ENCODE results near the gene TAS2R40.

The TAS2R40 gene

GRCh38 chr7:143221286-143221685 is 551 bp upstream of the TAS2R40 start:
- H3K27ac ChIP-seq: no peak overlapping the region
- H3K4me3 ChIP-seq: no peak overlapping the region

GRCh38 chr7:143222782-143223181 is 945 bp downstream of the TAS2R40 start:
- peak overlapping the region in 7 of 21 experiments; percentile 3 to 49 (median 13) for H3K27ac ChIP-seq

DNA sequence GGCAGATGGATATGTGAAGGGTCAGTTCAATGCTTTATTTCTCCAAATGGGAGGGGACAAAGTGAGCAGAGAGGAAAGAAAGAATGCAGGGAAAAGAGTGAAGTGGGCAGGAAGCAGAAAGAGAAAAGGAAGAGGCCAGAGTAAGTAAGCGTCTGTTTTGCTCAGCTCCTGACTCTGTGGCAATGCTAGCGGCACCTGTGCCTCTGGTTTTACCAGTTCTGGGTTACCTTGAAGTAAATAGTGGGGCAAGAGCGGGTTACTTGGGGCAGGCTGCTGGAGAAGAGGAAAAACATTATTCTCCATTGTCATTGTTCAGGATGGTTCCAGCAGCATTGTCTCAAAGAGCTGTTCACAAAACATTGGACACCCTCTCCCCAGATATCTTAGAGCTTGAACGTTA is 1.9 kb downstream of the TAS2R40 start:
- peak overlapping the region in 2 of 21 experiments; percentile 3 to 42 for H3K27ac ChIP-seq
- H3K4me3 ChIP-seq: no peak overlapping the region

More at GRCh38 chr7:143222782-143223181, 945 bp downstream of the TAS2R40 start:
- H3K4me3 ChIP-seq: no peak overlapping the region

- Histone ChIP-seq H3K4me3 (no peak overlapping the region), H3K27ac (no peak overlapping the region)
Measured at GRCh38 chr7:143225047-143225446, 3.2 kb downstream of the TAS2R40 start.

DNA sequence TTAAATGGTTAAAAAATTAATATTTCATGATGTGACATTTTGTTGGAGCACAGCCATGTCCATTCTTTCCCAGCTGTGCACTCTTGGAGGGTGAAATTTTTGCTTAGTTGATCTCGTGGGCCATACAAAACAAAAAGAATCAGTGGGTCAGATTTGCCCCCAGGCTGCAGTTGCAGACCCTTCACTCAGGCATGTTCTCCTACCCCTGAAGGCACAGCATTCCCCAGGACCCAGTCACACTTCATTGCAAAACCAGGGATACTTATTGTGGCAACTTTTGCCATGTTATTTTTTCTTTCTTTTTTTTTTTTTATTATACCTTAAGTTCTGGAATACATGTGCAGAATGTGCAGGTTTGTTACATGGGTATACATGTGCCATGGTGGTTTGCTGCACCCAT is 6.0 kb downstream of the TAS2R40 start:
- H3K4me3 ChIP-seq: no peak overlapping the region
- no peak overlapping the region for H3K27ac ChIP-seq

DNA sequence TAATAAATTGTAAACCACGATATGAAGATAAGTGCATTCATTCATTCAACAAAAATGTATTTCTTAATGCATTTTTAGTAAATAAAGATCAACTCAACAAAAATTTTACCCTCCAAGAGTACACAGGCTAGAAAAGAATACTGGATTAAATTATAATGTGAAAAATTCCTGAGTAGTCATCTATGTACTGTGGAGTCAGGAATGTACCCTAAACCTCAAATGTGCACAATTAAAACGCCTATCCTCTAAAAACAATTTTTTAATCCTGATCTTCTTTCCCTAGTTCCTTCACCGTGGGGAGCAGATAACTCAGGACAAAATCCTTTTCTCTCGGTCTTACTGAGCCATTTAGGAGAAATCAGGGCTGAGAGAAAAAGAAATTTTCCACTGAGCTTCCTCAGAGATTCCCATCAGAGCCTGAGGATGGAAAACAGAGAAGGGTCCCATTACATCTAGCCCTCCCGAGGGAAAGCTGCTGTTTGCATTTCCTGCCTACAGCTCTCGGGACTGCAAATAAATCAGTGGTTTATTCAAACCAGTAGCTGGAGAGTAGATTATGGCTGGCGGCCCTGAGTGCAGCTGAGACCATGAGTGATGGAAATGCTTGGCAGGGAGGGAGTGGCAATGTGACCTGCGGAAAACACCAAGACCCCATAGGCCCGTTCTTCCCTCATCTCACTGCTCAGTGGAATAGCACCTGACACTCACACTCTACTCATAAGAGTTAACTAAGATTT is 7.4 kb downstream of the TAS2R40 start:
- Histone ChIP-seq H3K4me3 (no peak overlapping the region), H3K27ac (peak overlapping the region in 4 of 21 experiments; percentile 7 to 54 (median 40))

DNA sequence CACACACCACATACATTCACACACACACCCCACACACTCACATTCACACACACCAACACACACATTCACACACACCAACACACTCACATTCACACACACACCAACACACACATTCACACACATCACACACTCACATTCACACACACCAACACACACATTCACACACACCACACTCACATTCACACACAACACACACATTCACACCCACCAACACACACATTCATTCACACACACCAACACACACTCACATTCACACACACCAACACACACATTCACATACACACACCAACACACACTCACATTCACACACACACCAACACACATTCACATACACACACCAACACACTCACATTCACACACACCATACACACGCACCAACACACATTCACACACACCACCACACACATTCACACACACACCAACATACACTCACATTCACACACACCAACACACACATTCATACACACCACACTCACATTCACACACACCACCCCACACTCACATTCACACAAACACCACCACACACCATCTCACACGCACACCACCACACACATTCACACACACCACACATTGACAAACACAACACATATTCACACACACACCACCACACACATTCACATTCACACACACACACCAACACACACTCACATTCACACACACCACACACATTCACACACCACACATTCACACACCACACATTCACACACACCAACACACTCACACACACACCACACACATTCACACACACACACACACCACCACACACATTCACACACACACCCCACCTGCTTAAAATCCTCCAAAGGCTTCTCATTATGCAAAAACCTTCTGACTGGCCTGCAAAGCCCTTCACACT is 9.0 kb downstream of the TAS2R40 start:
- H3K4me3 ChIP-seq: no peak overlapping the region
- no peak overlapping the region for H3K27ac ChIP-seq

GRCh38 chr7:143233816-143234532 is 12.1 kb downstream of the TAS2R40 start:
- H3K27ac ChIP-seq: no peak overlapping the region
- H3K4me3 ChIP-seq: no peak overlapping the region

DNA sequence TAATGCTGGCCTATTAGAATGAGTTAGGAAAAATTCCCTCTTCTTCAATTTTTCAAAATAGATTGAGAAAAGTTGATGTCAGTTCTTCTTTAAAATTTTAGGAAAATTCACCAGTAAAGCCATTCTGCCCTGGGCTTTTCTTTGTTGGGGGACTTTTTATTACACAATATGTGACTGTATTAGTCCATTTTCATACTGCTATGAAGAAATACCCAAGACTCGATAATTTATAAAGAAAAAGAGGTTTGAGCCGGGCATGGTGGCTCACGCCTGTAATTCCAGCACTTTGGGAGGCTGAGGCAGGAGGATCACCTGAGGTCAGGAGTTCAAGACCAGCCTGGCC is 12.7 kb downstream of the TAS2R40 start:
- Histone ChIP-seq H3K4me3 (no peak overlapping the region), H3K27ac (no peak overlapping the region)

DNA sequence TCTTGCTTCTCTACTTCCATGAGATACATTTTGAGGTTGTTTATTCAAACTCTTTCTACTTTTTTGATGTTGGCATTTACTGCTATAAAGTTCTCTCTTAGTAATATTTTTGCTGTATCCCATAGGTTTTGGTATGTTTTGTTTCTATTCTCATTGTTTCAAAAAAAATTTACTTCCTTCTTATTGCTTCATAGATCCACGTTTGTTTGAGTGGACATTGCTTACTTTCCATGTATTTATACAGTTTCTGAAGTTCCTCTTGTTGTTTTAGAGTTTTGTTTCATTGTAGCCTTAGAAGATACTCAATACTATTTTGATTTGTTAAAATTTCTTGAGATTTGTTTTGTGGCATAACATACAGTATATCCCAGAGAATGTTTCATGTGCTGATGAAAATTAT is 13.7 kb downstream of the TAS2R40 start:
- H3K4me3 ChIP-seq: no peak overlapping the region

DNA sequence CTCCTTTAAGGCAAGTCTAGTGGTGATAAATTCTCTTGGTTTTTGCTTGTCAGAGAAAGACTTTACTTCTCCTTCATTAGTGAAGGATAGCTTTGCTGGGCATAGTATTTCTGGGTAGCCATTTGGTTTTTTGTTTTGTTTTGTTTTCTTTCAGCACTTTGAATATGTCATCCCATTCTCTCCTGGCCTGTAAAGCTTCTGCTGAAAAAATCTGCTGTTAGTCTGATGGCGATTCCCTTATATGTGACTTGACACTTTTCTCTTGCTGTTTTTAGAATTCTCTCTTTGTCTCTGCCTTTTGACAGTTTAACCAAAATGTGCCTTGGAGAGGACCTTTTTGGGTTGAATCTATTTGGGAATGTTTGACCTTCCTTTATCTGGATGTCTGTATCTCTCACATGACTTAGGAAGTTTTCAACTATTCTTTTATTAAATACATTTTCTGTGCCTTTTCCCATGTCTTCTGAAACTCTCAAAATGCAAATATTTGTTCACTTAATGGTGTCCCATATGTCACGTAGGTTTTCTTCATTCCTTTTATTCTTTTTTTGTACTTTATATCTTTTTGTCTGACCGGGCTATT is 14.7 kb downstream of the TAS2R40 start:
- H3K27ac ChIP-seq: peak overlapping the region in 1 of 21 experiments; percentile 22
- no peak overlapping the region for H3K4me3 ChIP-seq

More for the DNA sequence above, 13.7 kb downstream of the TAS2R40 start:
- H3K27ac ChIP-seq: no peak overlapping the region

GRCh38 chr7:143237366-143237765 is 15.5 kb downstream of the TAS2R40 start:
- Histone ChIP-seq H3K4me3 (no peak overlapping the region), H3K27ac (peak overlapping the region in 3 of 21 experiments; percentile 16 to 50 (median 49))

- H3K27ac ChIP-seq: peak overlapping the region in 3 of 21 experiments; percentile 12 to 49 (median 38)
- H3K4me3 ChIP-seq: no peak overlapping the region
Measured at GRCh38 chr7:143238289-143238980, 16.6 kb downstream of the TAS2R40 start.

DNA sequence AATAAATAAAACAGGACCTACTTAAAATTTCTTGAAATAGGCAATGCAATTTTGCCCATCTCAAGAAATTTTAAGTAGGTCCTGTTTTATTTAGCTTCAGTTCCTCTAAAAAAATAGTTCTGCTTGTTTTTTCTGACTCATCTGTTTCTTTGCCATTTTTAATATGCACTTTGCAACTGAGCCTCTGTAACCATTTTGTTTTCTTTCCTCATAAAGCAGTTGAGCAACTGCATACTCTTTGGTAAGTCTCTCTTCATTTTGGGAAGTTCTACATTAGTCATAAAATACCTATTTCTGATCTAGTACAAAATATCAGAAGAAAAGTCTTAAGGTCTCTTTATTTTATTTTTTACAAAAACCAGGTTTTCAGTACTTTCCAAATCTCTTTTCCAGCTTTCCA is 18.0 kb downstream of the TAS2R40 start:
- peak overlapping the region in 10 of 21 experiments; percentile 5 to 72 (median 51) for H3K27ac ChIP-seq
- no peak overlapping the region for H3K4me3 ChIP-seq

DNA sequence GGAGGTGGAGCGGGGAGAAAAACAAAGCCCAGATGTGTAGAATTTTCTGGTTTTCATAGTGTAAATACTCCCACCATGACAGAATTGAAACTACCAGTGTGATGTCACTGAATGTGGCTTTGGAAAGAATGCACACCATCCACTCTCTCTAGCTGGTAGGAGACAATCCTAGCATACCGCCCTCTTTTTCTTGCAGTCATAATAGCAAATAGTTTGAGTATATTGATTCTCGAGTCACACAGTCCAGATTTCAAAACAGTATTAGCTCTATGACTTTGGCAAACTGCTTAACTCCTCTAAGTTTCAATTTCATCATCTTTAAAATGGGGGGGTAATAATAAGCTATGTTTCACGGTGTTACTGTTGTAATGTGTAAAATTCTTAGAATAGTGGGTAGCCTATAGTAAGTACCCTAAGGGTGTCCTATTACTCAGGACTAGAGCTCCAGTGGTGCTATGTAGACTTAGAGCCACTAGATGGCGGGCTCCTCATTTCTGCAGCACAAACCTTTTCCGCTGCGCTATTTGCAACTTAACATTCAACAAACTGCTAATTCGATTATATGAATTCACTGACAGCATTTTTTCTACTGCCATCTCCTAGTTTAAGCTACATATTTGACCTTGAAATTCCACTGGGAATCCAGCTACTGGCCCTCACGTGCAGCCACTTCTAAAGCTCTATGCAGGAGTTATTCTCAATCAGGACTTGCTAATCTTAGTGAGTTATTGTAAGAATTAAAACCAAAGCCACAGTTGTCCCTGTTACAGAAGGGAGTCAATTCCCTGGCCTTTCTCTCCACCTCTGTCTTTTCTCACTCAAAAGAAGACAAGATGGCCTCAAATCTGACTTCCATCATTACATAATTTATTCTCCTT is 18.7 kb downstream of the TAS2R40 start:
- H3K4me3 ChIP-seq: no peak overlapping the region
- H3K27ac ChIP-seq: peak overlapping the region in 10 of 21 experiments; percentile 5 to 72 (median 51)

GRCh38 chr7:143242306-143242705 is 20.5 kb downstream of the TAS2R40 start:
- no peak overlapping the region for H3K4me3 ChIP-seq
- no peak overlapping the region for H3K27ac ChIP-seq

GRCh38 chr7:143243111-143243510 is 21.3 kb downstream of the TAS2R40 start:
- Histone ChIP-seq H3K27ac (no peak overlapping the region), H3K4me3 (no peak overlapping the region)

DNA sequence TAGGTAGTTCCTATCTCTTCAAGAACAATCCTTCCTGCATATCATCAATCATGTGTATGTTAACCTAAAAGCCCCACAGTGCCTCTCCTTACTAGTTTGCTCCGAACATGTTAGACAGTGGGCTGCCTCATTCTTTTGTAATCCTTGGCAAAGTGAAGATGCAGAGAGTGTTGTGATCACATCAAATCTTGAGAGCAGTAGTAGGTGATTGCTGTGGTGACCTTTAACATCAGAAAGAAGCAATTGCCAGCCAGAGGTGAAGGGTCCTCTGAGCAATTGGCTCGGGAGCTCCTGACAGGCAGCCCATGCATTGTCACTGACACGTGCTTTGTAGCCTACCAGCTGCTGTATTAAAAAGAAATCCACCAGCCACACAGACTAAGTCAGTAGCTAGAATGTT is 21.8 kb downstream of the TAS2R40 start:
- H3K27ac ChIP-seq: no peak overlapping the region
- no peak overlapping the region for H3K4me3 ChIP-seq

All from skin epidermis (tissue), 12 donors.